Inflammatory macrophage treated with lipopolysaccharide for 4 hours (primary cell): ENCODE data around the gene SUPT16H.
"Not testable (repeated sequence)": the region's sequence is repeated elsewhere in the genome, so short reads cannot be mapped to it uniquely, and the experiment has no call there.

Experiments used
- DNase-seq: peaks from one replicate; pipeline ENCODE4 v3.0.0-alpha.2; 2020

Gene SUPT16H

GRCh38 chr14:21356511-21356910 lies 27.3 kb downstream of the SUPT16H start:
- DNase-seq: no peak

- DNase-seq: peak; percentile 69
These were observed 31.2 kb downstream of the SUPT16H start for GRCh38 chr14:21352587-21352986.

- no peak for DNase-seq
These were observed 33.3 kb downstream of the SUPT16H start for GRCh38 chr14:21350539-21350938.

GRCh38 chr14:21347201-21347600 lies 36.6 kb downstream of the SUPT16H start:
- no peak for DNase-seq

- DNase-seq: peak; percentile 18
These were observed 37.2 kb downstream of the SUPT16H start for GRCh38 chr14:21346532-21347135.

GRCh38 chr14:21343035-21343794 lies 40.6 kb downstream of the SUPT16H start:
- DNase-seq: peak; percentile 58

GRCh38 chr14:21334202-21334906 lies 49.5 kb downstream of the SUPT16H start:
- no peak for DNase-seq

- DNase-seq: no peak
These were observed 50.9 kb downstream of the SUPT16H start for GRCh38 chr14:21332950-21333349.

- no peak for DNase-seq
These were observed 56.8 kb downstream of the SUPT16H start for GRCh38 chr14:21326972-21327371.

- DNase-seq: peak; percentile 66
These were observed 61.1 kb downstream of the SUPT16H start for GRCh38 chr14:21322716-21323115.

- no peak for DNase-seq
These were observed 62.9 kb downstream of the SUPT16H start for GRCh38 chr14:21320913-21321312.

GRCh38 chr14:21317398-21317797 lies 66.4 kb downstream of the SUPT16H start:
- peak; percentile 77 for DNase-seq

- no peak for DNase-seq
These were observed 70.3 kb downstream of the SUPT16H start for GRCh38 chr14:21313512-21313911.

- no peak for DNase-seq
These were observed 72.2 kb downstream of the SUPT16H start for GRCh38 chr14:21311614-21312013.

GRCh38 chr14:21309956-21310355 lies 73.9 kb downstream of the SUPT16H start:
- DNase-seq: no peak

- no peak for DNase-seq
These were observed 74.6 kb downstream of the SUPT16H start for GRCh38 chr14:21309238-21309636.

GRCh38 chr14:21308479-21309237 lies 75.2 kb downstream of the SUPT16H start:
- DNase-seq: peak; percentile 77

- DNase-seq: no peak
These were observed 75.7 kb downstream of the SUPT16H start for GRCh38 chr14:21308132-21308478.

- DNase-seq: no peak
These were observed 76.2 kb downstream of the SUPT16H start for GRCh38 chr14:21307637-21308036.

GRCh38 chr14:21302836-21303140 lies 81.0 kb downstream of the SUPT16H start:
- DNase-seq: not testable (repeated sequence)

- no peak for DNase-seq
These were observed 81.6 kb downstream of the SUPT16H start for GRCh38 chr14:21302013-21302835.
